IPS-NIHi11 (cell line): ENCODE measurements around the gene RIMS4.
"Not testable (repeated sequence)": the region's sequence is repeated elsewhere in the genome, so short reads cannot be mapped to it uniquely, and the experiment has no call there.

Source experiments
- DNase-seq: peaks from one replicate; pipeline ENCODE4 v3.0.0; 2012; ENCODE audit warnings: mixed read lengths, low spot score

Gene RIMS4

GRCh38 chr20:44830523-44830922 lies 20.2 kb upstream of the RIMS4 start:
- no peak for DNase-seq

DNA sequence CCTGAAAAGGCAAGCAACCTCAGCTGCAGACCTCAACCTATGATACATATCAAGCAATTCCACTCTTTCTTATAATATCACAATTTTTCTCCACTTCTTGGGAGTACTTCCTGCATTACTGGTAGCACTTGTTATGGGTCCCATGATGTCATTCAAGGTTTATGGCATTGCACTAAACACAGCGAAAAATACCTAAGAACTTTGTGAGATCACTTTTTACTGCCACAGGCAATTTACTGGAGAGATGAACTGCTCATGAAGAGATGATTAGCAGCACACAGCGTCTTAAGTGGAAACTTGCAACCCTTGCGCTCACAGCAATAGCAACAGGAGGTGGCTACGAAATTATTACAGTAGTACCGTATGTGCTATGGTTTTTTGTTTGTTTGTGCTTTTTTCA lies 19.3 kb upstream of the RIMS4 start:
- no peak for DNase-seq

DNA sequence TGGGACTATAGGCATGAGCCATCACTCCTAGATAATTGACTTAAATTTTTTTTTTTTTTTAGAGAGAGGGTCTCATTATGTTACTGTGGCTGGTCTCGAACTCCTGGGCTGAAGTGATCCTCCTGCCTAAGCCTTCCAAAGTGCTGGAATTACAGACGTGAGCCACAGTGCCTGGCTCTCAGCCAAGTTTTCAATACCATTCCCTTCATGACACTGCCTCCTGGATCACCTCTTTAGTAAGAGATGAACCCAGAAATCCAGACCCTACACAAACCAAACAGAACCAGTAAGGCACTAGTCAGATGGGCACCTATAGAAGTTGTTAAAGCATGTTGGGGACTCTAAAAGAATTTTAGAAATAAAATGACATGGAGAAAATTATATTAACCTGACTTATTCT lies 18.3 kb upstream of the RIMS4 start:
- no peak for DNase-seq

DNA sequence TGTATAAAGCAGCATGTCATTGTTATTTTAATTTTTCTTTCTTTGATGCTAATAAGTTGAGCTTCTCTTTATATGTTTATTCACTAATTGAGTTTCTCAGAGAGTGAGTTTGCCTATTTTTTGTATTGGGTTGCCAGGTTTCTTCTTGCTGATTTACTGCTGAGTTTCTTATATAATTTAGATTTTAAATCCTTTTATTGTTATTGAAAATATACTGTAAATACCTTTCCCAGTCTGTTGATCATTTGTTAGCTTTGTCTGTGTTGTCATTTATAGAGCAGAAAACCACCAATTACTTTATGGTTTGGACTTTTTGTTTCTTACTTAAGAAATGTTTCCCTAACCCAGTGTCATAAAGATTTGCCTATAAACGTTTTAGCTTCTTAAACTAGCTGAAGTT lies 17.1 kb upstream of the RIMS4 start:
- DNase-seq = no peak

DNA sequence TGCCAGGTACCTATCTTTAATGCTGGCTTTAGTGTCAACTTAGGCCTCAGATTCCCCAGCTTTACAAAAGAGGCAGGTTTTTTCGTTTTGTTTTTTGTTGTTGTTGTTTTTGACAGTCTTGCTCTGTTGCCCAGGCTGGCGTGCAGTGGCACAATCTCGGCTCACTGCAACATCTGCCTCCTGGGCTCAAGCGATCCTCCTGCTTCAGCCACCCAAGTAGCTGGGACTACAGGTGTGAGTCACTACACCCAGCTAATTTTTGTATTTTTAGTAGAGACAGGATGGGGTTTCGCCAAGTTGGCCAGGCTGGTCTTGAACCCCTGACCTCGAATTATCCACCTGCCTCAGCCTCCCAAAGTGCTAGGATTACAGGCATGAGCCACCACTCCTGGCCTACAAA lies 11.2 kb upstream of the RIMS4 start:
- not testable (repeated sequence) for DNase-seq

DNA sequence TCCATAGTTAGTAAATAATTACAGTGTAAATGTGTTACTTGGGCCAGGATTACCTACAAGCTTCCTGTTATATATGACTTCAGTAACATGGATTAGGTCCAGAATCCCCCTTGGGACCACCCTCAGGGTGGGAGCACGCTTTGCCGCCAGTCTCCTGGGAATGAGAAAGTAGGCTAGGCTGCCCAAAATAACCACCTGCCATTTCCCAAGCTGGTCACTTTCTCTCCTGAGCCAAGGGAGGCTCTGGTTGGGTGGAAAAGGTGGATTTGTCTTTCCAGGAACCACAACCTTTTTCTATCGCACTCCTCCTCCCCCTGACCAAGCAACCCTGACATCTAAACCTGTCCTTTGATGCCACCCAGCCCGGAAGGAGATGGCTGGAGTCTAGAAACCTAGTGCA lies 9.6 kb upstream of the RIMS4 start:
- no peak for DNase-seq

DNA sequence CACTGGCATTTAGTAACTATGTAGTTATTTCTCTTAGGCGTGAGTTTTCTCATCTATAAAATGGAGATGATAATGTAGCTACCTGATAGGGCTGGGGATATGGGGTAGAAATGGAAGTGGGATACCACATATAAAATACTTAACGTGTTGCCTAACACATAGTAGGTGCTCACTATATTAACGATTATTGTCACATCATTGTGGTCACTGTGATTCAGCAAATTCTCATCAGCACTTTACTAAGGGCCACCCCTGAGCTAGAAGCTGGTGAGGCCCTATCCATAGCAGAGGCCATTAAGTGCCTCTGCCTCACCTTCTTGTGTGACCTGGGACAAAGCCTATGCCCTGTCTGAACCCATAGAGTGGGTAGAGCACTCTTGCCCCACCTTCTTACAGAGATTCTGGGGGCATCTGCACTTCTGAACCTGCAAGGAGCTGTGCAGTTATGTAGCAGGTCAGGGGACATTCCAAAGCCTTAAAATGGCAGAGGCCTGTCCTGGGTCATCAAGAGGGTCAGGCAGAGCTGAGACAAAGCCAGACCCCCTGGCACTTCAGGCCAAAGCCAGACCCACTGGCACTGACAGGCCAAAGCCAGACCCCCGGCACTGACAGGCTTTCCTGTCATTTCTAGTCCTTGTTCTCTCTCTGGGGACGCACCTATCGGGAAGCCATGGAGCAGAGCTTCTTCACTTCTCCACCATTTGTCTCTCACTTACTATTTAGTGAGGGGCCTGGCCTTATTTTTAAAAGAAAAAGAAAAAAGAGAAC lies 7.0 kb upstream of the RIMS4 start:
- no peak for DNase-seq

DNA sequence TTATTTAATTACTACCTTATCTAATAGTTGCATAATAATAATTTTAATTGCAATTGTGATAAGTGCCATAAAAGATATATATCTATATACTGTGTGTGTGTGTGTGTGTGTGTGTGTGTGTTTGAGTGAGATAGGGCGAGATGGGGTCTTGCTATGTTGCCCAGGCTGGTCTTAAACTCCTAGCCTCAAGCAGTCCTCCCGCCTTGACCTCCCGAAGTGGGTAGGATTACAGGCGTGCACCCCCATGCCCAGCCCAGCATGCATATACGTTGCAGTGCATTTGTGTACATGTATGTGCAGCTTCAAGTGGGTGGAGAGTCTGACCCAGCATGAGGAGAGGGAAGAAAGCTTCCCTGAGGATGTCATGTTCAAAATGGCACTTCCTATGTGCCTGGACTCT lies 4.6 kb upstream of the RIMS4 start:
- DNase-seq = no peak

DNA sequence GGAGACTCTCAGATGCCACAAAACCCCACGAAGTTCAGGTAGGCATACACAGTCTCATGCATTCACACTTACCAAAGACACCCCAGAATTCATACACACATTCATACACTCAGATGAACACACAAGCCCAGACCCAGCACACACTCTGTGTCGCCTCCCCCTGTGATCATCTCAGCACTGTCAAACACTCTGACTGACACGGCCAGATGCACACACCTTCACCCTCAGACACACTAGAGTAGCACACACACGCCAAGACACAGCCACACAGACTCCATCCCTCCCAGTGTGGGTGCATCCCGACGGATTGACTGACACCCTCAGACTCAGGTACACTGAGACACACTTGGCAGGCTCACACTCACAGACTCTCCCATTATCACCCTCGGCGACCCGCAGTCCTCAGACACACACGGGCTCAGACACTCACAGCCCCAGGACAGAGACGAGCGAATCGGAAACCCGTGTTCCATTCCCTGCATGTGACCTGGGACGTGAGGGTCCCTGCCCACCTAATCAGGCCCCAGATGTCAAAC lies 872 bp upstream of the RIMS4 start:
- DNase-seq = no peak

DNA sequence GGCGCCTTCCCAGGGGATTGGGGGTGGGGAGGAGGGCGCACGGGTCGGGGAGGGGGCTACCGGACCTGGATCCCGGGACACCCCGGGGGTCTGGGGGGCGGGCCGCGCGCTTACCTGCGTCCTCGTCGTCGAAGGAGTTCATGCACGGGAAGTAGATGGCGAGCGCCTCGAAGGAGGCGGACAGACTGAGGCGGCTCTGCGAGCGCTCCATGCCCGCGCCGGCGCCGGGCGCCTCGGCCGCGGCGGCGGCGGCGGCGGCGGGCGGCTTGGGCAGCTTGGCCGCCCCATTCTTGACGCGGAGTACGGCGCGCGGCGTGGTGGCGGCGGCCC lies 320 bp downstream of the RIMS4 start:
- DNase-seq = no peak

DNA sequence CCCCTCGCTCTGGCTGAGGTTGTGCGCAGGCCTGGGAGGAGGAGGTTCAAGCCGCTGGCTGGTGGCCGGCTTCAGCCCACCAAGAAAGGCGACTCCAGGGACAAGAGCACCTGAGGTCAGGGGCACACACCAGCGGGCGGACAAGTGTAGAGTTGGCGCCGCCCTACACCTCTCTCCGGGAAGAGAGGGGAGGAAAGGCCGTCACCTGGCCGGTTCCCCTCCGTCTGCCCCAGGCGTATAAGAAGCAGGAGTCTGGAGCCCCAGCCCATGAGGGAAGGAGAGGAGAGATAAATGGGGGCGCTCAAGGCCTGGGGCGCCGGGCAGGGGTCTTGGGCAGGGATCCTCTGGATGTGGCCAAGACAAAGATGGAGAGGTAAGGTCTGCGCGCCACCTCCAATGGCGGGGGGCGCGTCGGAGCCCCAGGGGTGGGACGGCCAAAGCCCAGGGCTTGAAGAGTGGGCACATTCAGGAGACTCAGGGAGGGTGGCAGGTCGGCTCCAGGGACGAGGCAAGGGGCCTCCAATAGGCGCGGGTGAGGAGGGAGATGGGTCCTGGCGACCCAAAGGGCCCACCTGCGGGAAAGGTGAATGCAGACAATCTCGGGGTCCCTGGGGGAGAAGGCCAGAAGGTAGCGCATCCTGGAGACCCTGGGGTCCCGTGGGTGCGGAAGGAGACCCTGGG lies 826 bp downstream of the RIMS4 start:
- DNase-seq = peak; percentile 29

GRCh38 chr20:44807684-44808056 lies 2.7 kb downstream of the RIMS4 start:
- no peak for DNase-seq

- DNase-seq = no peak
Measured at GRCh38 chr20:44807051-44807683, 3.2 kb downstream of the RIMS4 start.

- DNase-seq = peak; percentile 90
Measured at GRCh38 chr20:44805979-44806620, 4.2 kb downstream of the RIMS4 start.

DNA sequence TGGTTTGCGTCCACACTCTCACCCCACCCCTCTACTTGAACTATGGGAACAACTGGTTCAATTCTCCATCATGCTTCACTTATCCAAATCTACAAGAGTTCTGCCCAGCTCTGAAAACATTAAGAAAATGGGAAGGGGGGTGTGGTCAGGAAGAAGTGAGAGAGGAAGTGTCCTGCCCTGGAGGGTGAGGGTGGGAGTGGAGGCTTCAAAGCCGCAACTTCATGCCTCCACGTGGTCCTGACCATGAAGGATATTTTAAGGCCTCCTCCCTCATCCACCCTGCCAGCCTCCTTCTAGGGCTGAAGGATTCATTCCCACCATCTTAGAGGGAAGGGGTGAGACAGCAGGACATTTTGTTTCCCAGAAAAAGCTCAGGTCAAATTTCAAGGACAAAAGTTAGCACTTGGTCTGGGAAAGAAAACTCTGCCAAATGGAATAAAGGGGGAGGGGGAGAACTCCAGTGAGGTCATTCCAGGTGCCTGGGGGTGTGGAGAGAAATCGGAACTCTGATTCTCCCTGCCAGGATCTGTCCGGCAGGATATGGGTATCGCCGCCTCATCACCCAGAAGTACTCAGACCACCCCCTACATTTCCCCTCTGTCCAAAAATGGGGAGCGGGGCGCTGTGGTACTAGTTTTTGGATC lies 4.9 kb downstream of the RIMS4 start:
- DNase-seq = no peak

DNA sequence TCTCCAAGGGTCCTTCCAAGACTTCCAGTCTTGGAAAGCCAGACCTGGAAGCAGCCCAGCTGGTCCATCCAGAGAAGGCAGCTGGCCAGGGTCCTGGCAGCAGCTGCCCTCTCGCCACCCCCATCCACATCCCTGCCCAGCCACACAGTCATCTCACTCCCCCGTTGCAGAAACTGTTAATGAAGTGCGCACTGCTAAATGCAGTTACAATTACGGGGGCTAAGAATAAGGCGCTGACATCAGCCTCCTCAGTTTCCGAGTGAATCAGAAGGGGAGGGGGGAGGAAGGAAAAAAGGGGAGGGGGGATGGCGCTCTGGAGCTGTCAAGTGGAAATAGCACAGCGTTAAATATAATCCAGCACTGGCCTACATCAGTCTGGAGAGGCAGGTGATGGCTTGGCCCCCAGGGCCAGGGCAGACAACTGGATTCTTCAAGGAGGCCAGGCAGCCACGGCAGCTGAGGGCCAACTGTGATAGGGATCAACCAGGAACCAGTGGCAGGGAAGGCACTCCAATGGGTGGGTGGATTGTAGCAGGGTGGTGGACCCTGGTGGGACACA lies 6.9 kb downstream of the RIMS4 start:
- no peak for DNase-seq

GRCh38 chr20:44802702-44803101 lies 7.6 kb downstream of the RIMS4 start:
- DNase-seq = no peak

DNA sequence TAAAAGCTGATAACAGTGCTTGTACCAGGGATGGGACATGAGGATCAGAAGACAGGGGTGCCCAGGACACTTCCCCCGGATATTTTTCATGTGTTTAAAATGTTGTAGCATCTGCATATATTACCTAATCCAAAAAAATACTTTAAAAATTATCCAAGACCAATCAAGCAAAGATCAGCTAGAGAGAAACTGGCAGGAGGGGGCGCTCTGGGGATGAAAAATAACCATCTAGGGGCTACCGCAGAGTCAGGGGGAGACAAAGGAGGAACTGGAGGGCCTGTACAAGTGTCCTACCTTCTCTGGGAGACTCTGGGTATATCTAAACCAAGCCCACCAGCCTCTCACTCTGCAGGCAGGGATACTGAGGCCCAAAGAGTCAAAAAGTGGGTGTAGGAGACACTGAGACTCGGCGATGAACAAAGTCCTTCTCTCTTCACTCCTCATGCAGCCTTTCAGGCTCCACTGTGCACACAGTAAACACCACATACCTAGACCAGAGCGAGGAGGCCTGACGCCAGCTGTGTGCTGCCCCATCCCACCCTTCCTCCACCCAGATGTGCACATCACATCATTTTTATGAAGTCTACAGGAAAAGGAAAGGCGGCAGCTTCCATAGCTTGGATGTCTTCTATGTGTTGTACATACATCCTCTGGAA lies 9.8 kb downstream of the RIMS4 start:
- DNase-seq = peak; percentile 54

- no peak for DNase-seq
Measured at GRCh38 chr20:44799691-44800090, 10.7 kb downstream of the RIMS4 start.

DNA sequence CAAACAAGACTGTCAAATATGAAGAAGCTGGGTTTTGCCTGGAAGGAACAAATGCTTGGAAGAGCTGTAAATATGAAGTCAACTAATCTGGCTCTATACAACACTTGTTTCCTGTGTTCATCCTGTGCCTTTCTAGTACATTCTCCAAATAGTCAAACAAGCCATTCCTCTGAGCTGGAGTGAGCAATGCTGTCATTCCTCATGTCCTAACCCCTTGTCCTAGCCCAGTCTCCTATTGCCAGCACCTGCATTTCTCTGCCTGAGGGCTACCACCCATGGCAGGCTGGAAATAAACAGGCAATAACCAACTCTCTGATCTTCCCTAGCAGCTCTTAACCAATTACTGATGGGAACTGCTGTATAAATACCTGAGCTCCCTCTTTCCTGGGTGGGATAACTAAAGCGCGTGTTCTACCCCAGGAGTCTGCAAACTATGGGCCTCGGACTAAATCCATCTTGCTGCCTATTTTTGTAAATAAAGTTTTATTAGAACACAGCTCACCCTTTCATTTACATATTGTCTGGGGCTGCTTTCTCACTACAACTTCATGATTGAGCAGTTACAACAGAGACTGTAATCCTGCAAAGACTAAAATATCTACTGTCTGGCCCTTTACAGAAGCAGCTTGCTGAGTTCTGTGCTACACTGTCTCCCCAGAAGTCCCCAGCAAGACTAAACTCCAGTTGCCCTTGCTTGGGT lies 13.4 kb downstream of the RIMS4 start:
- no peak for DNase-seq

DNA sequence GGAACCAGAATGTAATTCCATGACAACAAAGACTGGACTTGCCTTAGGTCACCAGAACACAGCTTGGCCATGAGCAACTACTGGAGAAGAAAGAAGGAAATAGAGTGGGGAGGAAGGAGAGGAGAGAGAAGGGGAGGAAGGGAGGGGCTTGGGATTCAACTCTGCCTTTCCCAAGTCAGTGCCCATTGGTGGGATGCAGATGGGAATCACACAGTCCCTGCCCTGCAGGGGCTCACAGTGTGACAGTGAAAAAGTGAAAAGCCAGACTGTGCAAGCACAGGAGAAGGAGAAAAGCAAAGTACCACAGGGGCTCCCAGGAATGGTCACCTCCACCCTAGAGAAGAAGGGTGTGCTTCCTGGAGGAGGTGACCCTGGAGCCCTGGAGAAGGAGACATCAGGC lies 14.0 kb downstream of the RIMS4 start:
- DNase-seq = no peak
